Stimulated activated naive CD8-positive, alpha-beta T cell treated with anti-CD3 and anti-CD28 coated beads, Interleukin-15, amount 100 ng/mL, for 72 hours (primary cell): ENCODE data around the gene DOCK2.
"Not testable (repeated sequence)": the region's sequence is repeated elsewhere in the genome, so short reads cannot be mapped to it uniquely, and the experiment has no call there.

Source experiments
- ATAC-seq: fragments of 150-1000 bp; cut with Tn5 transposase; 2 replicates; pipeline ENCODE4 v1.10.0; 2021; ENCODE audit warnings: mild to moderate bottlenecking, moderate library complexity
- DNase-seq, 2 donors: peaks; one replicate each; pipeline ENCODE4 v3.0.0; 2021 to 2022
- H3K27ac Mint-ChIP-seq, 2 donors: one replicate each; pipeline ENCODE4 v1.8.0; 2022; ENCODE audit warnings: mild to moderate bottlenecking in 2 of 2, mixed read lengths in 2 of 2, moderate library complexity in 2 of 2
- H3K27me3 Mint-ChIP-seq: one replicate; pipeline ENCODE4 v1.8.0; 2022; ENCODE audit warnings: mixed read lengths
- H3K4me1 Mint-ChIP-seq: one replicate; pipeline ENCODE4 v1.8.0; 2022; ENCODE audit warnings: mild to moderate bottlenecking, mixed read lengths
- H3K4me3 Mint-ChIP-seq, 2 donors: one replicate each; pipeline ENCODE4 v1.8.0; 2022; ENCODE audit warnings: mild to moderate bottlenecking in 2 of 2, mixed read lengths in 2 of 2, moderate library complexity in 1 of 2
- H3K9me3 Mint-ChIP-seq, 2 donors: one replicate each; pipeline ENCODE4 v1.8.0; 2022; ENCODE audit warnings: mixed read lengths in 2 of 2

Gene DOCK2

GRCh38 chr5:169653091-169653490, 16.0 kb downstream of the DOCK2 start:
- ATAC-seq (no peak), DNase-seq (no peak)
- no peak overlapping the region for H3K27ac Mint-ChIP-seq
- no peak overlapping the region for H3K4me3 Mint-ChIP-seq
- no peaks in the 10 kb centered on the region for H3K27me3 Mint-ChIP-seq
- H3K4me1 Mint-ChIP-seq = peaks cover 98% of the 10 kb centered on the region
- H3K9me3 Mint-ChIP-seq = no peaks in the 10 kb centered on the region

GRCh38 chr5:169655353-169655752, 18.3 kb downstream of the DOCK2 start:
- Mint-ChIP-seq H3K27ac (no peak overlapping the region), H3K9me3 (no peaks in the 10 kb centered on the region), H3K4me1 (peaks cover 80% of the 10 kb centered on the region), H3K4me3 (peak overlapping the region in 1 of 2 donors; percentile 81), H3K27me3 (no peaks in the 10 kb centered on the region)
- DNase-seq (no peak), ATAC-seq (peak; percentile 37)

GRCh38 chr5:169656125-169656901, 19.2 kb downstream of the DOCK2 start:
- H3K9me3 Mint-ChIP-seq = peaks cover under 1 to 1% of the 10 kb centered on the region in 2 donors
- ATAC-seq = peak; percentile 66
- peak overlapping the region in 1 of 2 donors; percentile 72 for H3K27ac Mint-ChIP-seq
- H3K4me3 Mint-ChIP-seq = peak overlapping the region; percentile 20 to 81
- DNase-seq = peak in 1 of 2 donors; percentile 48
- H3K4me1 Mint-ChIP-seq = peaks cover 71% of the 10 kb centered on the region
- no peaks in the 10 kb centered on the region for H3K27me3 Mint-ChIP-seq

GRCh38 chr5:169657127-169657526, 20.1 kb downstream of the DOCK2 start:
- Mint-ChIP-seq H3K9me3 (peaks cover 7 to 8% of the 10 kb centered on the region in 2 donors), H3K27ac (peak overlapping the region in 1 of 2 donors; percentile 82), H3K4me1 (peaks cover 62% of the 10 kb centered on the region), H3K27me3 (no peaks in the 10 kb centered on the region), H3K4me3 (peak overlapping the region; percentile 43 to 81)
- ATAC-seq (peak; percentile 89), DNase-seq (no peak)

- peaks cover 21 to 25% of the 10 kb centered on the region in 2 donors for H3K9me3 Mint-ChIP-seq
- not testable (repeated sequence) for H3K27me3 Mint-ChIP-seq, H3K4me3 Mint-ChIP-seq, DNase-seq, ATAC-seq, H3K27ac Mint-ChIP-seq
- H3K4me1 Mint-ChIP-seq = peaks cover 26% of the 10 kb centered on the region
These were observed 25.4 kb downstream of the DOCK2 start for GRCh38 chr5:169662451-169662850.

GRCh38 chr5:169663537-169663936, 26.5 kb downstream of the DOCK2 start:
- Mint-ChIP-seq H3K4me1 (peaks cover 22% of the 10 kb centered on the region), H3K4me3 (no peak overlapping the region), H3K27me3 (no peaks in the 10 kb centered on the region), H3K9me3 (peaks cover 21 to 25% of the 10 kb centered on the region in 2 donors), H3K27ac (no peak overlapping the region)
- DNase-seq = no peak
- no peak for ATAC-seq

- no peak for DNase-seq
- H3K4me1 Mint-ChIP-seq = peaks cover 40% of the 10 kb centered on the region
- no peak for ATAC-seq
These were observed 29.3 kb downstream of the DOCK2 start for GRCh38 chr5:169666365-169666764.

GRCh38 chr5:169667896-169668674, 31.0 kb downstream of the DOCK2 start:
- Mint-ChIP-seq H3K27ac (peak overlapping the region in 1 of 2 donors; percentile 13), H3K4me3 (no peak overlapping the region), H3K4me1 (peaks cover 40% of the 10 kb centered on the region), H3K27me3 (no peaks in the 10 kb centered on the region), H3K9me3 (peaks cover 3 to 11% of the 10 kb centered on the region in 2 donors)
- DNase-seq = no peak
- ATAC-seq = no peak

More at GRCh38 chr5:169666365-169666764, 29.3 kb downstream of the DOCK2 start:
- H3K4me3 Mint-ChIP-seq = no peak overlapping the region
- H3K27ac Mint-ChIP-seq = no peak overlapping the region
- H3K27me3 Mint-ChIP-seq = no peaks in the 10 kb centered on the region
- H3K9me3 Mint-ChIP-seq = peaks cover 19 to 24% of the 10 kb centered on the region in 2 donors

- Mint-ChIP-seq H3K27me3 (no peaks in the 10 kb centered on the region), H3K4me1 (peaks cover 33% of the 10 kb centered on the region), H3K9me3 (peaks cover 0 to 10% of the 10 kb centered on the region in 2 donors), H3K27ac (peak overlapping the region in 1 of 2 donors; percentile 67), H3K4me3 (no peak overlapping the region)
- ATAC-seq (no peak), DNase-seq (no peak)
These were observed 31.7 kb downstream of the DOCK2 start for GRCh38 chr5:169668732-169669131.

GRCh38 chr5:169670769-169671525, 33.9 kb downstream of the DOCK2 start:
- peak; percentile 98 for ATAC-seq
- peak in 1 of 2 donors; percentile 31 for DNase-seq
- Mint-ChIP-seq H3K4me3 (no peak overlapping the region), H3K27ac (peak overlapping the region in 1 of 2 donors; percentile 4), H3K27me3 (no peaks in the 10 kb centered on the region), H3K4me1 (peaks cover 32% of the 10 kb centered on the region), H3K9me3 (no peaks in the 10 kb centered on the region)

- ATAC-seq = no peak
- Mint-ChIP-seq H3K4me1 (no peaks in the 10 kb centered on the region), H3K9me3 (no peaks in the 10 kb centered on the region)
These were observed 45.0 kb downstream of the DOCK2 start for GRCh38 chr5:169682026-169682425.

GRCh38 chr5:169686137-169686536, 49.1 kb downstream of the DOCK2 start:
- H3K4me1 Mint-ChIP-seq = no peaks in the 10 kb centered on the region
- ATAC-seq (no peak), DNase-seq (no peak)
- H3K9me3 Mint-ChIP-seq = no peaks in the 10 kb centered on the region
- H3K27ac Mint-ChIP-seq = no peak overlapping the region
- no peak overlapping the region for H3K4me3 Mint-ChIP-seq
- H3K27me3 Mint-ChIP-seq = no peaks in the 10 kb centered on the region

More at GRCh38 chr5:169682026-169682425, 45.0 kb downstream of the DOCK2 start:
- H3K4me3 Mint-ChIP-seq = no peak overlapping the region
- no peak overlapping the region for H3K27ac Mint-ChIP-seq
- DNase-seq = no peak
- no peaks in the 10 kb centered on the region for H3K27me3 Mint-ChIP-seq

GRCh38 chr5:169688106-169688505, 51.0 kb downstream of the DOCK2 start:
- no peak for ATAC-seq
- H3K27ac Mint-ChIP-seq = peak overlapping the region; percentile 18 to 78

GRCh38 chr5:169691471-169691870, 54.4 kb downstream of the DOCK2 start:
- no peak overlapping the region for H3K4me3 Mint-ChIP-seq
- no peak for DNase-seq
- peak overlapping the region in 1 of 2 donors; percentile 72 for H3K27ac Mint-ChIP-seq
- H3K9me3 Mint-ChIP-seq = no peaks in the 10 kb centered on the region
- no peaks in the 10 kb centered on the region for H3K4me1 Mint-ChIP-seq
- ATAC-seq = no peak
- no peaks in the 10 kb centered on the region for H3K27me3 Mint-ChIP-seq

More at GRCh38 chr5:169688106-169688505, 51.0 kb downstream of the DOCK2 start:
- Mint-ChIP-seq H3K27me3 (no peaks in the 10 kb centered on the region), H3K9me3 (no peaks in the 10 kb centered on the region), H3K4me3 (no peak overlapping the region), H3K4me1 (no peaks in the 10 kb centered on the region)
- DNase-seq = no peak

- H3K4me1 Mint-ChIP-seq = no peaks in the 10 kb centered on the region
- no peak overlapping the region for H3K27ac Mint-ChIP-seq
- H3K4me3 Mint-ChIP-seq = no peak overlapping the region
- no peaks in the 10 kb centered on the region for H3K9me3 Mint-ChIP-seq
- no peak for DNase-seq
- ATAC-seq = no peak
- H3K27me3 Mint-ChIP-seq = no peaks in the 10 kb centered on the region
These were observed 57.1 kb downstream of the DOCK2 start for GRCh38 chr5:169694091-169694625.
